Nephron (organoid): ENCODE data around the gene BAMBI.

Experiments used
- H3K27ac Mint-ChIP-seq, 3 experiments: 2 replicates each; pipeline ENCODE4 v1.8.0; 2020; ENCODE audit warnings: mixed read lengths in 3 of 3, mild to moderate bottlenecking in 2 of 3, moderate library complexity in 1 of 3
- H3K27me3 Mint-ChIP-seq: 2 replicates; pipeline ENCODE4 v1.8.0; 2021; ENCODE audit warnings: low read depth, mild to moderate bottlenecking, moderate library complexity, mixed read lengths
- H3K36me3 Mint-ChIP-seq: 2 replicates; pipeline ENCODE4 v1.8.0; 2020; ENCODE audit warnings: low read depth, mixed read lengths
- H3K4me1 Mint-ChIP-seq: 2 replicates; pipeline ENCODE4 v1.8.0; 2020; ENCODE audit warnings: mixed read lengths
- H3K4me3 Mint-ChIP-seq, 3 experiments: 2 replicates each; pipeline ENCODE4 v1.8.0; 2020; ENCODE audit warnings: mild to moderate bottlenecking in 3 of 3, mixed read lengths in 3 of 3, moderate library complexity in 2 of 3
- H3K9me3 Mint-ChIP-seq: 2 replicates; pipeline ENCODE4 v1.8.0; 2020; ENCODE audit warnings: mixed read lengths
- TF ChIP-seq, protein P1 (sequence below), 3 experiments: fragments of 200-600 bp; sonication (generic); IDR thresholded peaks; one replicate each; pipeline ENCODE4 v1.5.0; 2021; ENCODE audit warnings: antibody characterized with exemption in 3 of 3; ENCODE audit not compliant: unreplicated experiment in 3 of 3

BAMBI gene

DNA sequence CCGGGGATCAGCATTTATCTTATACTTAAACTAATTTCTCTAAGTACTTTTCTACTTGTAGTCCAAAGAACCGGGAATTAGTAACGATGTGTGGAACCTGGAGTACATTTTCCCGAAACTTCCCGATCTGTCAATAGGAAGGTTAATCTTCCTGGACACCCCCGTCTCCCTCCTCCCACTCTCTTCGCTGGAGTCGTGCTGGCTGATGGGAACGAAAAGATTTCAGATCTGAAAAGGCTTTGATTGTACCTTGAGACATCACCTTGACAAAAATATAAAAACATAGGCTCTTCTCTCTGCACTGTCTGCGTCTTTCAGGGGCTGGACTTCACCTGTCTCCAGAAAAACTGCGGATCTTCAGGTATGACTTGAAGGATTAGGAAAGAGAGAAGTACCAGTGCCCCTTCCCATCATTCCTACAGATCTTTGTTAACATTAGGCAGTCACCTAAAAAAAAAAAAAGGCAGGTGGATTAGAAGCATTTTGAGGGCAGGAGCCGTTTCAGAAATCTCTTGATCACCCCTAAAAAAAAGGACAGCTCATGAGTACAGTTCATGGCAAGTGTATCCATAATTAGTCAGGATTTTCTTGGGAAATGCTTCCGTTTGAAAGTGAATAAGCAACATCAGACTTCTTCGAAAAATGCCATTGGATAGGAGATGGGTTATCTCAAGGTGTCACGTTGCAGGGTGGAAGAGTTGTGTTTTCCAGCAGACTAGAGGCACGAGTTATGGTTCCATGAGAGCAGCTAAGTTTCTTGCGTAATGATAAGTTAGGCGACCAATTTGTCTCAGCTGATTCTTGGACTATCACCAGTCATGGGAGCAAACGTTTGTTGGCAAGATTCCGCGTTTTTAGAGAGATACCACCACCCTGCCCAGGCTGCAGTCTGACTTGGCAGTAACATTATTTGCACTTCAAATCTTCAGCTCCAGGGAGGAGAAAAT is 7.8 kb upstream of the BAMBI start:
- Mint-ChIP-seq H3K9me3 (no peaks in the 10 kb centered on the region), H3K36me3 (no peaks in the 10 kb centered on the region), H3K27ac (no peak overlapping the region), H3K4me1 (peaks cover 13% of the 10 kb centered on the region), H3K4me3 (peak overlapping the region; percentile 90 to 94 (median 90)), H3K27me3 (peaks cover 74% of the 10 kb centered on the region)
- TF ChIP-seq, protein P1, sequence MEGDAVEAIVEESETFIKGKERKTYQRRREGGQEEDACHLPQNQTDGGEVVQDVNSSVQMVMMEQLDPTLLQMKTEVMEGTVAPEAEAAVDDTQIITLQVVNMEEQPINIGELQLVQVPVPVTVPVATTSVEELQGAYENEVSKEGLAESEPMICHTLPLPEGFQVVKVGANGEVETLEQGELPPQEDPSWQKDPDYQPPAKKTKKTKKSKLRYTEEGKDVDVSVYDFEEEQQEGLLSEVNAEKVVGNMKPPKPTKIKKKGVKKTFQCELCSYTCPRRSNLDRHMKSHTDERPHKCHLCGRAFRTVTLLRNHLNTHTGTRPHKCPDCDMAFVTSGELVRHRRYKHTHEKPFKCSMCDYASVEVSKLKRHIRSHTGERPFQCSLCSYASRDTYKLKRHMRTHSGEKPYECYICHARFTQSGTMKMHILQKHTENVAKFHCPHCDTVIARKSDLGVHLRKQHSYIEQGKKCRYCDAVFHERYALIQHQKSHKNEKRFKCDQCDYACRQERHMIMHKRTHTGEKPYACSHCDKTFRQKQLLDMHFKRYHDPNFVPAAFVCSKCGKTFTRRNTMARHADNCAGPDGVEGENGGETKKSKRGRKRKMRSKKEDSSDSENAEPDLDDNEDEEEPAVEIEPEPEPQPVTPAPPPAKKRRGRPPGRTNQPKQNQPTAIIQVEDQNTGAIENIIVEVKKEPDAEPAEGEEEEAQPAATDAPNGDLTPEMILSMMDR (IDR thresholded peaks at IDR 0.05; ENCODE audit: unreplicated experiment in 3 of 3): no peak

DNA sequence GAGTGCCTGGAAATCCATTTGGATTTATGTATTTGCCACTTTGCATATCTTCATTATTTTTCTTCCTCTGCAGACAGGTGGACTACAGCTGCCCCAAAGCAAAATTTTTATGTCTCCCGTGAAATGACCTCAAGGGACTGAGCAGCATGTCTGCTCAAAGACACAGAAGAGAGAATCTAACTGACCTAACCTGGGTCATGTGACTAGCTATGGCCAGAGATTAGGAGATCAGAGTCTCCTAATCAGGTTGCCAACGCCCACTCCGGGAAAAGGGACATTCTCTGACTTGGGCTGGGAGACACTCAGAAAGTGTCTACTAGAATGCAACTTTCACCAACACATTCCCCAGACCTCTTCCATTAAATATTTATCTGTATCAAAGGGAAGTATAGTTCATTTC is 2.5 kb upstream of the BAMBI start:
- no peaks in the 10 kb centered on the region for H3K9me3 Mint-ChIP-seq
- no peak overlapping the region for H3K4me3 Mint-ChIP-seq
- peaks cover 45% of the 10 kb centered on the region for H3K27me3 Mint-ChIP-seq
- no peaks in the 10 kb centered on the region for H3K36me3 Mint-ChIP-seq
- TF ChIP-seq, protein P1 (IDR thresholded peaks at IDR 0.05; ENCODE audit: unreplicated experiment in 3 of 3): no peak
- peaks cover 2% of the 10 kb centered on the region for H3K4me1 Mint-ChIP-seq
- no peak overlapping the region for H3K27ac Mint-ChIP-seq

DNA sequence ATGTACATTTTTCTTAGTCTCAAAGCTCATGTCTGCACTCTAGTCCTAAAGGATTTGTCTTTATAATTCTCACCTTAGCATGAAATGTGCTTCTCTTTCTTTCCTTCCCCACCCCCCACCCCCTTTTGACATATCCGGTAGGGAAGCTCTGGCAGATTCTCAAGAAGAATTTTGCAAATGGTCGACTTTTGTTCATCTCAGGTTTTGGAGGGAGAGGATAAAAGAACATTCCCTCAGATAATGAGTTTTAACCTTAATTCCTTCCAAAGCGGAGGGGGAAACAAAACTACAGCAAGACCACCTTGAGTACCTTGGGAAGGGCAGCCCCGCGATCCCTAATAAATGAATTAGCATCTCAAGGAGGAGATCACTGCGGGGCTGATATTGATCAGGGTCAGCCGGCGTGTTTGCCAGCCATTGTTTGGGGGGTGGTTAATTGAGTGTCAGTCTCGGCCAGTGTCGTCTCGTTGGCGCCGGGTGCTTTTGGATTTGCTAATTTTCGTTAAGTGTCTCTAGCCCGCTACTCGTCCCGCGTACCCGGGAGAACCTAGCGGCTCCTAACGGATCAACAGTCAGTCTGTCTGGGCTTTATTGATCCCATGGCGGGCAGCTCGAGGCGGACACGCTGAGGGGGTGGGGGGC is 874 bp upstream of the BAMBI start:
- peaks cover 19% of the 10 kb centered on the region for H3K4me1 Mint-ChIP-seq
- H3K9me3 Mint-ChIP-seq: no peaks in the 10 kb centered on the region
- TF ChIP-seq, protein P1 (IDR thresholded peaks at IDR 0.05; ENCODE audit: unreplicated experiment in 3 of 3): no peak
- H3K36me3 Mint-ChIP-seq: peaks cover 4% of the 10 kb centered on the region
- H3K4me3 Mint-ChIP-seq: peak overlapping the region; percentile 90 to 92 (median 90)
- H3K27me3 Mint-ChIP-seq: peaks cover 35% of the 10 kb centered on the region
- peak overlapping the region in 2 of 3 experiments; percentile 52 to 63 for H3K27ac Mint-ChIP-seq

DNA sequence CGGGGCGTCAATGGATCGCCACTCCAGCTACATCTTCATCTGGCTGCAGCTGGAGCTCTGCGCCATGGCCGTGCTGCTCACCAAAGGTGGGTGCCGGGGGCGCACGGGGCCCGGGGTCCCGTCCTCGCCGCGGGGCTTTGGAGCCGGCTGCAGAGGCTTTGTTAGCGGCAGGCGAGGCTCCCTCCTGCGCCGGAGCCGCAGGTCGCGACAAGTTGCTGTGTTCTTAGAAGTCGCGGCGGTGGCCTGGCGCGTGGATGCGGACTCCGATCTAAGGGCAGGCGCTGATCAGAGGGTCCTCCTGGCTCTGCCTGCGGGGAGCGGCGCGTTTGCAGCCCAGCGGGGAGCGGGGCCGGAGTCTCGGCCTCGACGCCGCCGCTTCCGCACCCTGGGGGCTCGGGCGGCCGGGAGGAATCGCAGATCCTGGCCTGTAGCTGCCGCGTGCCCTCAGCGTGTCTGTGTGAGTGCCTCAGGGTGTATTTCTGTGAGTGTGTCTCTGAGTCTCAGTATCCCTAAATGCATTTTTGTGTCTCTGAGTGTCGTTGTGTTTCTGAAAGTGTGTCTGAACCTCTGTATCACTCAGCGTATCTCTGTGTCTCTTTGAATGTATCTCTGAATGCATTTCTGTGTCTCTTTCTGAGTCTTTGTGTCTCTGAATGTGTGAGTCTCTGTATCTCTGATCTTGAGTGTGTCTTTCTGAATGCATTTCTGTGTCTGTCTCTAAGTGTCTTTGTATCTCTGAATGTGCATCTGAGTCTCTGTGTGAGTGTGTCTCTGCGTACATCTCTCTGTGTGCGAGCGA is 766 bp downstream of the BAMBI start:
- TF ChIP-seq, protein P1 (IDR thresholded peaks at IDR 0.05; ENCODE audit: unreplicated experiment in 3 of 3): no peak
- Mint-ChIP-seq H3K27me3 (peaks cover 27% of the 10 kb centered on the region), H3K4me3 (peak overlapping the region; percentile 94 to 97 (median 97)), H3K27ac (peak overlapping the region; percentile 60 to 94 (median 83)), H3K9me3 (no peaks in the 10 kb centered on the region), H3K4me1 (peaks cover 27% of the 10 kb centered on the region), H3K36me3 (peaks cover 19% of the 10 kb centered on the region)

DNA sequence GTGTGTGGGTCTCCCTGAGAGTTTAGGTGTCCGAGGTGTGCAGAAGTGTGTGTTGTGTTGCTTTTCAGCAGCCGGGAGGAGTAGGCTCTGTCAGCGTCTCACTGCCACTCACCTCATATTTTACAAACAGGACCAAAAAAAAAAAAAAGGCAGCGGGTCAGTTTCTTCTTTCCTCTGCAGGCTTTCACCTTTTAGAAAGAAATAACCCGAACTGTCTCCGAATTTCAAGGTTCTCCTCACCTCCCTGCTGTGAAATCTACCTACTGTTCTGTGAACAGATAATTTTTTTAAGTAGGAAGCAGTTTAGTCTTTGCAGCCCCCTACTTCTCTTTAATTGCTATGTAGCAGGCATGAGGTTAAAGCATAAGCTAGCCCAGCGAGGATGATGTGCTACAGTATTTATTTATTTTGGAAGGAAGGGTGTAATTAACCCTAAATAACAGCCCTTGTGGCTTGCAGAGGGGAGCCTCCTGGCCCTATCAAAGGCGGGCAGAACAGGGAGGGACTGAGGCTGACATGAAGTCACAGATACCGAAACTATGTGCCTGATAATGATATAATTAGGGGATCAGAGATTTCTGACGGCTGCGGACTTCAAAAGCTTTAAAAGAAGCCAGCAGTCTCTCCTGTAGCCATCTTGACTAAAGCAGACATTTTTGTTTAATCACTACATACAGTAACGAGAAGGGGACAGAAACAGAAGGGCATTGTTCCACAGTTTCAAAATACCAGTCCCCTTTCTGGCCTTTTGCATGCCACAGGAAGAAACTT is 1.6 kb downstream of the BAMBI start:
- TF ChIP-seq, protein P1 (IDR thresholded peaks at IDR 0.05; ENCODE audit: unreplicated experiment in 3 of 3): no peak
- peaks cover 27% of the 10 kb centered on the region for H3K4me1 Mint-ChIP-seq
- peak overlapping the region; percentile 60 to 94 (median 83) for H3K27ac Mint-ChIP-seq
- no peaks in the 10 kb centered on the region for H3K9me3 Mint-ChIP-seq
- H3K27me3 Mint-ChIP-seq: peaks cover 20% of the 10 kb centered on the region
- H3K4me3 Mint-ChIP-seq: peak overlapping the region; percentile 94 to 97 (median 97)
- H3K36me3 Mint-ChIP-seq: peaks cover 23% of the 10 kb centered on the region
